ENCODE measurements around the gene ME1.

ME1 gene

DNA sequence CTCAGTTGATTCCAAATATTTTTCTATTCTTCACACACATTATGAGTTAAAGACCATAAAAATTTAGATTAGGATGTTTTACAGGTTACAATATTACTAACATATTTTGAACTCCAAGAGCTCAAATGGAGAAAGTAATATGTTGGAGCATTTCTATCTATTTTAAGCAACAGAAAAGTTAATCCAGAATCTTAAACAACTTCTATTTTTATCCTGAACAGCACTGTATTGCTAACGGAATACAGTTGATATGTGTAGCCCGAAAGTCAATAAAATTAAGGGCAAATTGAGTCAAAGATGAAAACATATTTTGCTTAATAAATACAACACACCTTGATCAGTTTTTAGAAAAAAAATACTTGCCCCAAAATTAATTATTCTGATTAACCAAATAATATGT is 97.4 kb downstream of the ME1 start:
- H3K27ac ChIP-seq (ENCODE audit: extremely low read depth, low read depth, low read length): no peak overlapping the region
- no peaks in the 10 kb centered on the region for H3K36me3 ChIP-seq (ENCODE audit: control insufficient read depth in 2 of 2, insufficient read depth in 1 of 2, low read length in 2 of 2)
- H3K9me3 ChIP-seq (ENCODE audit: control insufficient read depth, insufficient read depth, low read depth, low read length): no peaks in the 10 kb centered on the region
- POLR2A ChIA-PET: no interaction called here
- TF ChIP-seq ZNF404 (tag by site-specific recombination; IDR thresholded peaks at IDR 0.05): no peak
- TF ChIP-seq, protein P1, sequence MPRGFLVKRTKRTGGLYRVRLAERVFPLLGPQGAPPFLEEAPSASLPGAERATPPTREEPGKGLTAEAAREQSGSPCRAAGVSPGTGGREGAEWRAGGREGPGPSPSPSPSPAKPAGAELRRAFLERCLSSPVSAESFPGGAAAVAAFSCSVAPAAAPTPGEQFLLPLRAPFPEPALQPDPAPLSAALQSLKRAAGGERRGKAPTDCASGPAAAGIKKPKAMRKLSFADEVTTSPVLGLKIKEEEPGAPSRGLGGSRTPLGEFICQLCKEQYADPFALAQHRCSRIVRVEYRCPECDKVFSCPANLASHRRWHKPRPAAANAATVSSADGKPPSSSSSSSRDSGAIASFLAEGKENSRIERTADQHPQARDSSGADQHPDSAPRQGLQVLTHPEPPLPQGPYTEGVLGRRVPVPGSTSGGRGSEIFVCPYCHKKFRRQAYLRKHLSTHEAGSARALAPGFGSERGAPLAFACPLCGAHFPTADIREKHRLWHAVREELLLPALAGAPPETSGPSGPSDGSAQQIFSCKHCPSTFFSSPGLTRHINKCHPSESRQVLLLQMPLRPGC (tag by site-specific recombination; IDR thresholded peaks at IDR 0.05): no peak
- TF ChIP-seq, protein P2, sequence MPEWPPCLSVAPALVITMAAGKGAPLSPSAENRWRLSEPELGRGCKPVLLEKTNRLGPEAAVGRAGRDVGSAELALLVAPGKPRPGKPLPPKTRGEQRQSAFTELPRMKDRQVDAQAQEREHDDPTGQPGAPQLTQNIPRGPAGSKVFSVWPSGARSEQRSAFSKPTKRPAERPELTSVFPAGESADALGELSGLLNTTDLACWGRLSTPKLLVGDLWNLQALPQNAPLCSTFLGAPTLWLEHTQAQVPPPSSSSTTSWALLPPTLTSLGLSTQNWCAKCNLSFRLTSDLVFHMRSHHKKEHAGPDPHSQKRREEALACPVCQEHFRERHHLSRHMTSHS (tag by site-specific recombination; IDR thresholded peaks at IDR 0.05): no peak
- TF ChIP-seq, protein P3, sequence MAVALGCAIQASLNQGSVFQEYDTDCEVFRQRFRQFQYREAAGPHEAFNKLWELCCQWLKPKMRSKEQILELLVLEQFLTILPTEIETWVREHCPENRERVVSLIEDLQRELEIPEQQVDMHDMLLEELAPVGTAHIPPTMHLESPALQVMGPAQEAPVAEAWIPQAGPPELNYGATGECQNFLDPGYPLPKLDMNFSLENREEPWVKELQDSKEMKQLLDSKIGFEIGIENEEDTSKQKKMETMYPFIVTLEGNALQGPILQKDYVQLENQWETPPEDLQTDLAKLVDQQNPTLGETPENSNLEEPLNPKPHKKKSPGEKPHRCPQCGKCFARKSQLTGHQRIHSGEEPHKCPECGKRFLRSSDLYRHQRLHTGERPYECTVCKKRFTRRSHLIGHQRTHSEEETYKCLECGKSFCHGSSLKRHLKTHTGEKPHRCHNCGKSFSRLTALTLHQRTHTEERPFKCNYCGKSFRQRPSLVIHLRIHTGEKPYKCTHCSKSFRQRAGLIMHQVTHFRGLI (tag by site-specific recombination; IDR thresholded peaks at IDR 0.05): no peak
- no peak for TF ChIP-seq ZNF302 (tag by site-specific recombination; IDR thresholded peaks at IDR 0.05; ENCODE audit: low read depth)
- H3K4me1 ChIP-seq (ENCODE audit: control insufficient read depth, insufficient read depth, low read length): no peaks in the 10 kb centered on the region
- CTCF ChIA-PET: no interaction called here
- H3K4me3 ChIP-seq (ENCODE audit: low read depth, low read length): no peak overlapping the region

DNA sequence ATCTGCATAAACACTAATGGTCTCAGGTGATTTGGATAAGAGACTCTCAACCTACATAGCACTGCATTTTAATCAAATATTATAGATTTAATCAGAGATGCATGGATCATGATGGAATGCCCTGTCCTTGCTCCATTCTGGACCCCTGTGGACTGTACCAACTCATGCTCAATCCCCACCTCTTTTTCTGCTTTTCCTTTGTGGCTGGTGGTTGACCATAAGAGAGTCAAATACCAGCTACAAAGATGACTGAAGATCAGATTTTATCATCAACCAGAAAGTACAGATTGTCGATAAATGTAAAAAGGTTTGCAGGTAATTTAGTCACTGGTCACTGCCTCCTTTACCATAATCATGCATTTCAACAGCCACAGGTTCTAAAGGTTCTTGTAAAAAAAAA is 116.2 kb downstream of the ME1 start:
- H3K36me3 ChIP-seq (ENCODE audit: control insufficient read depth in 2 of 2, insufficient read depth in 1 of 2, low read length in 2 of 2): peaks cover 0 to 3% of the 10 kb centered on the region in 2 experiments; a peak in 2 of 3 replicates
- no peak overlapping the region for H3K27ac ChIP-seq (ENCODE audit: extremely low read depth, low read depth, low read length)
- POLR2A ChIA-PET: no interaction called here
- CTCF ChIA-PET: no interaction called here
- TF ChIP-seq ZNF529 (tag by site-specific recombination; IDR thresholded peaks at IDR 0.05; ENCODE audit: insufficient replicate concordance) (no peak), ZNF16 (tag by site-specific recombination; IDR thresholded peaks at IDR 0.05; ENCODE audit: low read depth) (no peak), ZNF658 (tag by site-specific recombination; IDR thresholded peaks at IDR 0.05) (no peak), KLF9 (tag by site-specific recombination; IDR thresholded peaks at IDR 0.05; ENCODE audit: low read depth) (no peak), FEZF1 (tag by site-specific recombination; IDR thresholded peaks at IDR 0.05) (no peak), ZNF10 (tag by site-specific recombination; IDR thresholded peaks at IDR 0.05) (no peak), KLF8 (tag by site-specific recombination; IDR thresholded peaks at IDR 0.05) (no peak), TRIM28 (IDR thresholded peaks at IDR 0.05; ENCODE audit: borderline replicate concordance, low read length) (no peak), EGR2 (tag by site-specific recombination; IDR thresholded peaks at IDR 0.05; ENCODE audit: low read depth) (no peak), ZNF560 (tag by site-specific recombination; IDR thresholded peaks at IDR 0.05; ENCODE audit: borderline replicate concordance) (no peak), ZXDB (tag by site-specific recombination; IDR thresholded peaks at IDR 0.05) (no peak), ZNF175 (tag by site-specific recombination; IDR thresholded peaks at IDR 0.05) (no peak), ZBTB1 (tag by site-specific recombination; IDR thresholded peaks at IDR 0.05) (no peak), ZNF776 (tag by site-specific recombination; IDR thresholded peaks at IDR 0.05; ENCODE audit: borderline replicate concordance) (no peak)
- TF ChIP-seq, protein P4, sequence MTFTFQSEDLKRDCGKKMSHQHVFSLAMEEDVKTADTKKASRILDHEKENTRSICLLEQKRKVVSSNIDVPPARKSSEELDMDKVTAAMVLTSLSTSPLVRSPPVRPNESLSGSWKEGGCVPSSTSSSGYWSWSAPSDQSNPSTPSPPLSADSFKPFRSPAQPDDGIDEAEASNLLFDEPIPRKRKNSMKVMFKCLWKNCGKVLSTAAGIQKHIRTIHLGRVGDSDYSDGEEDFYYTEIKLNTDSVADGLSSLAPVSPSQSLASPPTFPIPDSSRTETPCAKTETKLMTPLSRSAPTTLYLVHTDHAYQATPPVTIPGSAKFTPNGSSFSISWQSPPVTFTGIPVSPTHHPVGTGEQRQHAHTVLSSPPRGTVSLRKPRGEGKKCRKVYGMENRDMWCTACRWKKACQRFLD (tag by site-specific recombination; IDR thresholded peaks at IDR 0.05): no peak
- TF ChIP-seq, protein P5, sequence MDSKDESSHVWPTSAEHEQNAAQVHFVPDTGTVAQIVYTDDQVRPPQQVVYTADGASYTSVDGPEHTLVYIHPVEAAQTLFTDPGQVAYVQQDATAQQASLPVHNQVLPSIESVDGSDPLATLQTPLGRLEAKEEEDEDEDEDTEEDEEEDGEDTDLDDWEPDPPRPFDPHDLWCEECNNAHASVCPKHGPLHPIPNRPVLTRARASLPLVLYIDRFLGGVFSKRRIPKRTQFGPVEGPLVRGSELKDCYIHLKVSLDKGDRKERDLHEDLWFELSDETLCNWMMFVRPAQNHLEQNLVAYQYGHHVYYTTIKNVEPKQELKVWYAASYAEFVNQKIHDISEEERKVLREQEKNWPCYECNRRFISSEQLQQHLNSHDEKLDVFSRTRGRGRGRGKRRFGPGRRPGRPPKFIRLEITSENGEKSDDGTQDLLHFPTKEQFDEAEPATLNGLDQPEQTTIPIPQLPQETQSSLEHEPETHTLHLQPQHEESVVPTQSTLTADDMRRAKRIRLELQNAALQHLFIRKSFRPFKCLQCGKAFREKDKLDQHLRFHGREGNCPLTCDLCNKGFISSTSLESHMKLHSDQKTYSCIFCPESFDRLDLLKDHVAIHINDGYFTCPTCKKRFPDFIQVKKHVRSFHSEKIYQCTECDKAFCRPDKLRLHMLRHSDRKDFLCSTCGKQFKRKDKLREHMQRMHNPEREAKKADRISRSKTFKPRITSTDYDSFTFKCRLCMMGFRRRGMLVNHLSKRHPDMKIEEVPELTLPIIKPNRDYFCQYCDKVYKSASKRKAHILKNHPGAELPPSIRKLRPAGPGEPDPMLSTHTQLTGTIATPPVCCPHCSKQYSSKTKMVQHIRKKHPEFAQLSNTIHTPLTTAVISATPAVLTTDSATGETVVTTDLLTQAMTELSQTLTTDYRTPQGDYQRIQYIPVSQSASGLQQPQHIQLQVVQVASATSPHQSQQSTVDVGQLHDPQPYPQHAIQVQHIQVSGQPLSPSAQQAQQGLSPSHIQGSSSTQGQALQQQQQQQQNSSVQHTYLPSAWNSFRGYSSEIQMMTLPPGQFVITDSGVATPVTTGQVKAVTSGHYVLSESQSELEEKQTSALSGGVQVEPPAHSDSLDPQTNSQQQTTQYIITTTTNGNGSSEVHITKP (tag by site-specific recombination; IDR thresholded peaks at IDR 0.05): no peak
- TF ChIP-seq, protein P6, sequence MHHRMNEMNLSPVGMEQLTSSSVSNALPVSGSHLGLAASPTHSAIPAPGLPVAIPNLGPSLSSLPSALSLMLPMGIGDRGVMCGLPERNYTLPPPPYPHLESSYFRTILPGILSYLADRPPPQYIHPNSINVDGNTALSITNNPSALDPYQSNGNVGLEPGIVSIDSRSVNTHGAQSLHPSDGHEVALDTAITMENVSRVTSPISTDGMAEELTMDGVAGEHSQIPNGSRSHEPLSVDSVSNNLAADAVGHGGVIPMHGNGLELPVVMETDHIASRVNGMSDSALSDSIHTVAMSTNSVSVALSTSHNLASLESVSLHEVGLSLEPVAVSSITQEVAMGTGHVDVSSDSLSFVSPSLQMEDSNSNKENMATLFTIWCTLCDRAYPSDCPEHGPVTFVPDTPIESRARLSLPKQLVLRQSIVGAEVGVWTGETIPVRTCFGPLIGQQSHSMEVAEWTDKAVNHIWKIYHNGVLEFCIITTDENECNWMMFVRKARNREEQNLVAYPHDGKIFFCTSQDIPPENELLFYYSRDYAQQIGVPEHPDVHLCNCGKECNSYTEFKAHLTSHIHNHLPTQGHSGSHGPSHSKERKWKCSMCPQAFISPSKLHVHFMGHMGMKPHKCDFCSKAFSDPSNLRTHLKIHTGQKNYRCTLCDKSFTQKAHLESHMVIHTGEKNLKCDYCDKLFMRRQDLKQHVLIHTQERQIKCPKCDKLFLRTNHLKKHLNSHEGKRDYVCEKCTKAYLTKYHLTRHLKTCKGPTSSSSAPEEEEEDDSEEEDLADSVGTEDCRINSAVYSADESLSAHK (tag by site-specific recombination; IDR thresholded peaks at IDR 0.05): no peak
- no peaks in the 10 kb centered on the region for H3K4me1 ChIP-seq (ENCODE audit: control insufficient read depth, insufficient read depth, low read length)
- no peak overlapping the region for H3K4me3 ChIP-seq (ENCODE audit: low read depth, low read length)
- no peaks in the 10 kb centered on the region for H3K9me3 ChIP-seq (ENCODE audit: control insufficient read depth, insufficient read depth, low read depth, low read length)
